GM19240 (cell line): ENCODE results near the gene CCDC192.

Experiments
- DNase-seq: peaks from one replicate; pipeline ENCODE4 v3.0.0; 2011; ENCODE audit warnings: low spot score; ENCODE audit not compliant: insufficient read length

CCDC192 gene

DNA sequence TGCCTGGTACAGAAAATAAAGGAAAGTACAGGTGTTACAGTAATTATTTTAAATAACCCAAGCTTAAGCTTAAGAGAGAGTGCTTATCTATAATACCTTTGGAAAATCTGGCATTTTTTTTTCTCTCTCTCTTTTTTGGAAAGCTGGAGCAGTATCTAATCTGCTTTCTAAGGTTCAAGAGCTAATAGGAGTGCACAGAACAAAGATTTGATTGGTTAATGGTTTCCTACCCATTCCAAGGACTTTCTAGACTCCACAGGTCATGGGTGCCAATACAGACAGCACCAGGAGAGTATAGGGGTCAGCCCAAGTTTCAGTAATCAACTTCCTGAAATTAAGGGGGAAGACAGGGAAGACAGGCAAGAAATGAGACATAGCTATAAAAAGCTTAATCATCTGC lies 276.3 kb downstream of the CCDC192 start:
- DNase-seq = no peak

DNA sequence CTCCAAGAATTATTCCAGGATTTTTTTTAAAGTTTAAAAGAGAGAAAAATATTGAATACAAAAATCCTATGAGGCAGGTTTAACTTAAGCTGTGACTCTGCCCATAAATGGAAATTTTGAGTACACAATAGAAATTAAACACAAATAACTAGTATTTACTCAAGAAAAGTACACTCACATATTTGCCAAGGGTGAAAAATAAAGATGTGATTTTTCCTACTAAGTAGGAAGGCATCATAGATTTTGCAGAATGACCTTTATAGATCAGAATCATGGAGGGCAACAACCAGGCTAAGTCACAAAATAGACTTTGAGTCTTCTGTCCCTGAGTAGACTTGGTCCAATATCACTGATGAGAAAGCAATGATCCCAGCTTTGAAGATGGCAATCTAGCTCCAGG lies 277.7 kb downstream of the CCDC192 start:
- DNase-seq = no peak

DNA sequence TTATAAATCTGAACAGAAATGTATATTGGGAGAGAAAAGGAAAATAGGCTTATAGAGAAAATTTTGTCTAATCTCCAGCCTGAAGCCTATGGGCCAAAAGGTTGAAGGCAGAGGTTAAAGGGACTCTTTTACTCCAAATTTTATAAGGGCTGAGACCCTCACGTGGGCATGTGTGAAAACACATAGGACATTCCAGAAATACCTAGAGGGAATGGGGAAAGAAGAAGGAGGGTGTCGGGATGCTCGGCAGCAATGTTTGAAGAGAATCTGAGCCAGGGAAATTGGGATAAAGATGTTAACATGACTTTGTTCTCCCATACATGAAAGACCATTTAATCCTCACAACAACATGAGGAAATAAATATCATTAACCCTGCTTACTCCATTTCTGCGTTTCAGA lies 278.3 kb downstream of the CCDC192 start:
- DNase-seq = no peak

DNA sequence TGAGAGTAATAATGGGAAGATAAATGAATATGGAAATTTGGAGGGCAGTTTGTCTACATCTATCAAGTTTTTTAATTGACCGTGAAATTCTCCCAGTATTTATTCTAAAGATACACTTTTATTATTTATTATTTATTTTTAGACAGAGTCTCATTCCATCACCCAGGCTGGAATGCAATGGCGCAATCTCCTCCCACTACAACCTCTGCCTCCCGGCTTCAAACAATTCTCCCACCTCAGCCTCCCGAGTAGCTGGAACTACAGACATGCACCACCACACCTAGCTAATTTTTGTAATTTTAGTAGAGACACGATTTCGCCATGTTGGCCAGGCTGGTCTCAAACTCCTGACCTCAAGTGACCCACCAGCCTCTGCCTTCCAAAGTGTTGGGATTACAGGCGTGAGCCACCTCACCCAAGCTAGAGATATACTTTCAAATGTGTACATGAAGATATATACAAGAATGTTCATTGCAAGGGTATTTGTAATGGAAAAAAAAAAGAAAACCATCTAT lies 282.7 kb downstream of the CCDC192 start:
- no peak for DNase-seq

DNA sequence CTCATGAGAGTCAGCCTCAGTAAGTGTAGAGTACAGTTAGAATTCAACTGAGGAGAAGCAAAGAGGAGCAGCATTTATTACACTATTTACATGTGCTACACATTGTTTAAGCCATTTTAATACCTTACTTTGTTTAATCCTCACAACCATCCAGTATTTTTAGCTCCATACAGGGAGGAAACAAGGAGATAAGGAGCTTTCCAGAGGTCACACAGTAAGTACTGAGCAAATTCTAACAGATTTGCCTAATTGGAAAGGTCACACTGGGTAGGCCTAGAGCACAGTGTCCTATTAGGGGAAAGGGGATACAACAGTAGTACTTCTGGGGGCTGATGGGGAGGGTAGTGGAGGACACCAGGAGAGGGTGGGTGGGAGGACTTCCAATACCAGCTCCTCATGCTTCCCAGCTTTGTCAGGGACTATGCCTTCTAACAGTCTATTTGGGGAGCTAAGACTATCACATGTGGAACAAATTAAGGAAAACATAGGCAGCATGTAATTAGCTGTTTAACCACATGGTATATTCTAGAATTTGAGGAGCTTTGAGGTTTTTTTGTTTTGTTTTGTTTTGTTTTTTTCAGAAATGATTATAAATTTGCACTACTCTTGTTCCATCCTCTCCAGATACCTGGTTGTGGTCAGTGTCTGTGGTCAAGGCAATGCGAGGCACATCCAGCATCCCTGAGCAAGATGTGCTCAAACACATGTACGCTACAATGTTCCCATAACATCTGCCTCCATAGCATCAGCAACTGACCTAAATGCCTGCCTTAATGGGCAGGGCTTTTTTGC lies 284.4 kb downstream of the CCDC192 start:
- DNase-seq = no peak

DNA sequence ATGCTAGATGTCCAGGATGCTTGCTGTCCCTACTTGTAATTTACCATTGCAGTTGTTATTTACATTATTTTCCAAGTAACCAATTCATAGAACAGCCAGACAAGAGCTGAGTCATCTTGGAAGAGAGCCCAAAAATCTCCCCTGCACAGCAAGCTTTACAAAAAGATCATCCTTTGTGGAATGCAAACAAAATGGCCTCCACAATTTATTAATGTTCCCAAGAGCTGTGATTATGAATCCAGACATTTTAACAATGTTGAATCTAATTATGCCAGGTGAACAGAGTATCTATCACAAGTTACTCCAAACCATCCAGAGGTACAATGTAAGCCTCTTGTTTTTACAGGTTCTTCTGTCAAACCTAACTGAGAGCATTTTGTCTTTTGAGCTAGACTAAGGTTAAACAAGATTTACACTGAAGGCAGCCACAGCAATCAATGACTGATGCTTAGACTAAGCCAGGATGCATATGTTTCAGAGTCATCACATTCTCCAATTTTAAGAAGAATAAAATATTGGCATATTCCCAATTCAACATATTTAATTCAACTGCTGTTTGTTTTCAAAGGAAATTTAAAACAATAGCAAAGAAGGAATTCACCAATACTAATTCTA lies 285.1 kb downstream of the CCDC192 start:
- no peak for DNase-seq
